PC-9 (cell line): Measurements from ENCODE around the gene PLEKHG5.

Experiments
- CTCF ChIP-seq: fragments of 200-600 bp; sonication (generic); conservative IDR thresholded peaks from 2 replicates; pipeline ENCODE4 v1.6.1; 2017; ENCODE audit warnings: mixed run types, antibody characterized with exemption, mild to moderate bottlenecking, moderate library complexity
- EZH2 ChIP-seq: fragments of 200-600 bp; sonication (generic); IDR thresholded peaks from 2 replicates; pipeline ENCODE4 v1.8.0; 2017; ENCODE audit warnings: antibody characterized with exemption, low read depth

DNA sequence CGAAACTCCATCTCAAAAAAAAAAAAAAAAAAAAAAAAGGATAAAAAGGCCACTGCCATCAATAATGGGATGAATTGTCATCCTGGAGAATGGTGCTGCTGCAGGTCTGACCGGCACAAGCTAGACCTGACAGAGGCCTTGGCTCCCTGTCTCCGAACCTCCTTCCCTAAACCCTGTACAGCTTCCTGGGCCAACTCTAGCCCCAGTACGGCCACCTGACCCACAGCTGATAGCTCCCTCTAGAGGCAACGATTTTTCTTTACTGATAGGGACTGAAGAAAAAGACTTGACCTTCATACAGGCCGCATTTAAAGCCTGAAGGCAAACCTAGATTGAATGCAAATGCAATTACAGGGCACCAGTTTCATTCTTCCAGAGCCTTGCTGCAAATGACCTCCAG lies 32.1 kb upstream of the PLEKHG5 start:
- TF ChIP-seq CTCF (peak; percentile 46; the same call in 1 of the 2 replicates), EZH2 (no peak)
